Osteocyte (in vitro differentiated cells): ENCODE data around the gene PTPN14. TPM values are rescaled to one million over a fixed set of nuclear protein-coding genes. Genes with fewer than 3 reads are reported as not detected.

Experiments
- DNase-seq: peaks from one replicate; pipeline ENCODE4 v3.0.0; 2021; ENCODE audit warnings: mixed read lengths; ENCODE audit not compliant: unreplicated experiment; ENCODE audit errors: extremely low spot score
- H3K27ac Mint-ChIP-seq: one replicate; pipeline ENCODE4 v1.8.0; 2021; ENCODE audit warnings: mild to moderate bottlenecking, mixed read lengths; ENCODE audit not compliant: unreplicated experiment
- H3K27me3 Mint-ChIP-seq: one replicate; pipeline ENCODE4 v1.8.0; 2021; ENCODE audit warnings: mixed read lengths; ENCODE audit not compliant: unreplicated experiment
- H3K36me3 Mint-ChIP-seq: one replicate; pipeline ENCODE4 v1.8.0; 2021; ENCODE audit warnings: mixed read lengths; ENCODE audit not compliant: unreplicated experiment
- H3K4me1 Mint-ChIP-seq: one replicate; pipeline ENCODE4 v1.8.0; 2021; ENCODE audit warnings: mixed read lengths; ENCODE audit not compliant: unreplicated experiment
- H3K4me3 Mint-ChIP-seq: one replicate; pipeline ENCODE4 v1.8.0; 2021; ENCODE audit warnings: mild to moderate bottlenecking, moderate library complexity, mixed read lengths; ENCODE audit not compliant: unreplicated experiment
- H3K9me3 Mint-ChIP-seq: one replicate; pipeline ENCODE4 v1.8.0; 2021; ENCODE audit warnings: mixed read lengths; ENCODE audit not compliant: unreplicated experiment
- CTCF ChIP-seq: fragments of 200-600 bp; sonication (generic); IDR thresholded peaks from 2 replicates; pipeline ENCODE4 v1.5.0; 2021; ENCODE audit warnings: antibody characterized with exemption, mild to moderate bottlenecking, moderate library complexity
- total RNA-seq: library from RNA; stranded (reverse); gene quantifications from 2 replicates; pipeline ENCODE4 v1.2.1, GENCODE V29; 2021

The PTPN14 gene
- total RNA-seq, 1 donor from 2014 or later: 140 TPM

GRCh38 chr1:214425716-214426425 is 125.5 kb downstream of the PTPN14 start:
- no peak for DNase-seq
- H3K9me3 Mint-ChIP-seq: no peaks in the 10 kb centered on the region
- peak overlapping the region; percentile 91 for H3K27ac Mint-ChIP-seq
- peaks cover 86% of the 10 kb centered on the region for H3K4me1 Mint-ChIP-seq
- H3K36me3 Mint-ChIP-seq: peaks cover 9% of the 10 kb centered on the region
- no peak for TF ChIP-seq CTCF
- no peak overlapping the region for H3K4me3 Mint-ChIP-seq
- no peaks in the 10 kb centered on the region for H3K27me3 Mint-ChIP-seq

- TF ChIP-seq CTCF: no peak
- Mint-ChIP-seq H3K9me3 (no peaks in the 10 kb centered on the region), H3K27ac (peak overlapping the region; percentile 81)
These were observed 126.3 kb downstream of the PTPN14 start for GRCh38 chr1:214425101-214425500.

GRCh38 chr1:214423045-214423444 is 128.4 kb downstream of the PTPN14 start:
- peaks cover 87% of the 10 kb centered on the region for H3K4me1 Mint-ChIP-seq
- no peak for DNase-seq
- H3K36me3 Mint-ChIP-seq: peaks cover 6% of the 10 kb centered on the region
- no peaks in the 10 kb centered on the region for H3K9me3 Mint-ChIP-seq
- no peaks in the 10 kb centered on the region for H3K27me3 Mint-ChIP-seq
- TF ChIP-seq CTCF: no peak
- peak overlapping the region; percentile 93 for H3K27ac Mint-ChIP-seq
- H3K4me3 Mint-ChIP-seq: no peak overlapping the region

More at GRCh38 chr1:214425101-214425500, 126.3 kb downstream of the PTPN14 start:
- Mint-ChIP-seq H3K4me3 (no peak overlapping the region), H3K27me3 (no peaks in the 10 kb centered on the region), H3K36me3 (peaks cover 6% of the 10 kb centered on the region), H3K4me1 (peaks cover 86% of the 10 kb centered on the region)
- DNase-seq: no peak

- Mint-ChIP-seq H3K27ac (peak overlapping the region; percentile 93), H3K36me3 (peaks cover 6% of the 10 kb centered on the region), H3K4me1 (peaks cover 87% of the 10 kb centered on the region), H3K27me3 (no peaks in the 10 kb centered on the region), H3K9me3 (no peaks in the 10 kb centered on the region), H3K4me3 (peak overlapping the region; percentile 7)
- no peak for TF ChIP-seq CTCF
- no peak for DNase-seq
These were observed 129.2 kb downstream of the PTPN14 start for GRCh38 chr1:214422137-214422671.

- no peak overlapping the region for H3K4me3 Mint-ChIP-seq
- H3K36me3 Mint-ChIP-seq: peaks cover 6% of the 10 kb centered on the region
- no peak for TF ChIP-seq CTCF
- peak overlapping the region; percentile 93 for H3K27ac Mint-ChIP-seq
- DNase-seq: no peak
- H3K27me3 Mint-ChIP-seq: no peaks in the 10 kb centered on the region
- H3K4me1 Mint-ChIP-seq: peaks cover 89% of the 10 kb centered on the region
- H3K9me3 Mint-ChIP-seq: no peaks in the 10 kb centered on the region
These were observed 130.6 kb downstream of the PTPN14 start for GRCh38 chr1:214420833-214421232.
